SK-N-SH treated with all-trans-retinoic acid at 6 μM for 48 hours (cell line): Measurements from ENCODE around the gene LDLRAD2.

Experiments used
- ESRRG ChIP-seq: fragments of 250-450 bp; sonication (Bioruptor Pico); IDR thresholded peaks from 2 replicates; pipeline ENCODE4 v1.6.1; 2021; ENCODE audit warnings: mild to moderate bottlenecking
- RARB ChIP-seq: fragments of 250-450 bp; sonication (Bioruptor Pico); IDR thresholded peaks from 2 replicates; pipeline ENCODE4 v1.8.0; 2021; ENCODE audit warnings: mild to moderate bottlenecking, moderate library complexity
- TOX ChIP-seq: fragments of 250-450 bp; sonication (Bioruptor Pico); IDR thresholded peaks from 2 replicates; pipeline ENCODE4 v1.8.0; 2021; ENCODE audit warnings: mild to moderate bottlenecking, moderate library complexity, borderline replicate concordance
- ZFP3 ChIP-seq: fragments of 250-450 bp; sonication (Bioruptor Pico); IDR thresholded peaks from 2 replicates; pipeline ENCODE4 v1.5.0; 2020; ENCODE audit warnings: mild to moderate bottlenecking, moderate library complexity
- ZNF8 ChIP-seq: fragments of 450-650 bp; formaldehyde crosslinking; IDR thresholded peaks from 2 replicates; pipeline ENCODE4 v1.5.0; 2020; ENCODE audit warnings: mild to moderate bottlenecking, moderate library complexity
- TF ChIP-seq, protein P1 (sequence below): fragments of 250-450 bp; sonication (Bioruptor Pico); IDR thresholded peaks from 2 replicates; pipeline ENCODE4 v1.5.1; 2021; ENCODE audit warnings: mild to moderate bottlenecking, moderate library complexity

- no peak for TF ChIP-seq ESRRG (CRISPR knock-in tag)
- TF ChIP-seq TOX (CRISPR knock-in tag) = no peak
- no peak for TF ChIP-seq RARB
- TF ChIP-seq ZNF8 = no peak
- TF ChIP-seq, protein P1, sequence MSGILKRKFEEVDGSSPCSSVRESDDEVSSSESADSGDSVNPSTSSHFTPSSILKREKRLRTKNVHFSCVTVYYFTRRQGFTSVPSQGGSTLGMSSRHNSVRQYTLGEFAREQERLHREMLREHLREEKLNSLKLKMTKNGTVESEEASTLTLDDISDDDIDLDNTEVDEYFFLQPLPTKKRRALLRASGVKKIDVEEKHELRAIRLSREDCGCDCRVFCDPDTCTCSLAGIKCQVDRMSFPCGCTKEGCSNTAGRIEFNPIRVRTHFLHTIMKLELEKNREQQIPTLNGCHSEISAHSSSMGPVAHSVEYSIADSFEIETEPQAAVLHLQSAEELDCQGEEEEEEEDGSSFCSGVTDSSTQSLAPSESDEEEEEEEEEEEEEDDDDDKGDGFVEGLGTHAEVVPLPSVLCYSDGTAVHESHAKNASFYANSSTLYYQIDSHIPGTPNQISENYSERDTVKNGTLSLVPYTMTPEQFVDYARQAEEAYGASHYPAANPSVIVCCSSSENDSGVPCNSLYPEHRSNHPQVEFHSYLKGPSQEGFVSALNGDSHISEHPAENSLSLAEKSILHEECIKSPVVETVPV (CRISPR knock-in tag) = no peak
- TF ChIP-seq ZFP3 (CRISPR knock-in tag) = no peak
These were observed 54.1 kb downstream of the LDLRAD2 start for GRCh38 chr1:21865943-21866706.
